HG02885 (cell line): ENCODE data around the gene ABHD16B.
"Not testable (repeated sequence)": the region's sequence is repeated elsewhere in the genome, so short reads cannot be mapped to it uniquely, and the experiment has no call there.

Source experiments
- ATAC-seq: cut with Tn5 transposase; IDR thresholded peaks from one replicate; pipeline ENCODE4 v1.9.1; 2021; ENCODE audit warnings: mild to moderate bottlenecking; ENCODE audit not compliant: unreplicated experiment, poor library complexity

Gene ABHD16B

DNA sequence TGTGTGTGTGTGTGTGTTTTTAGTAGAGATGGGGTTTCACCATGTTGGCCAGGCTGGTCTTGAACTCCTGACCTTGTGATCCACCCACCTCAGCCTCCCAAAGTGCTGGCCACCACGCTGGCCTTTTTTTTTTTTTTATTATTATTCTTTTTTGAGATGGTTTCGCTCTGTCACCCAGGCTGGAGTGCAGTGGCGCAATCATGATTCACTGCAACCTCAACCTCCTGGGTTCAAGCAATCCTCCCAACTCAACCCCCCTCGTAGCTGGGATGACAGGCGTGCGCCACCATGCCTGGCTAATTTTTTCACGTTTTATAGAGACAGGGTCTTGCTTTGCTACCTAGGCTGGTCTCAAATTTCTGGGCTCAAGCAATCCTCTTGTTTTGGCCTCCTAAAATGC is 12.9 kb downstream of the ABHD16B start:
- ATAC-seq = not testable (repeated sequence)

DNA sequence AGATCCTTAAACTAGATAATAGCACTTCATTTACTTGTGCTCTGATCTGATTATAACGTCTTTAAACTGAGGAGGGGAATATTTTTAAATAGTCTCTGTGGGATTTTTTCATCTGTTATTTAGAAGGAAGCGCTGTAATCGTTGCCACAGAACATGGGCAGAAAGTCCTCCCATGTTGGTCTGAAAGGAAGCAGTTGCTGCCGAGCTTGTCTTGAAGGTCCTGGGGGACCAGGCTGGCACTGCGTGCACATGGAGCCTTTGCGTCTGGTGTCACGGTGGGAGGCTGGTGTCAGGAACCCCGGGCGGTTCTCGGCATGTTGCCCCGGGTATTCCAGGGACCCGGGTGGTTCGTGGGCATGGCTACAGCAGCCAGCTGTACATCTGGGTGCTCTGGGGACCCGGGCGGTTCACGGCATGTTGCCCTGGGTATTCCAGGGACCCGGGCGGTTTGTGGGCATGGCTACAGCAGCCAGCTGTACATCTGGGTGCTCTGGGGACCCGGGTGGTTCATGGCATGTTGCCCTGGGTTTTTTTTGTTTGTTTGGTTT is 15.3 kb downstream of the ABHD16B start:
- ATAC-seq = no peak

DNA sequence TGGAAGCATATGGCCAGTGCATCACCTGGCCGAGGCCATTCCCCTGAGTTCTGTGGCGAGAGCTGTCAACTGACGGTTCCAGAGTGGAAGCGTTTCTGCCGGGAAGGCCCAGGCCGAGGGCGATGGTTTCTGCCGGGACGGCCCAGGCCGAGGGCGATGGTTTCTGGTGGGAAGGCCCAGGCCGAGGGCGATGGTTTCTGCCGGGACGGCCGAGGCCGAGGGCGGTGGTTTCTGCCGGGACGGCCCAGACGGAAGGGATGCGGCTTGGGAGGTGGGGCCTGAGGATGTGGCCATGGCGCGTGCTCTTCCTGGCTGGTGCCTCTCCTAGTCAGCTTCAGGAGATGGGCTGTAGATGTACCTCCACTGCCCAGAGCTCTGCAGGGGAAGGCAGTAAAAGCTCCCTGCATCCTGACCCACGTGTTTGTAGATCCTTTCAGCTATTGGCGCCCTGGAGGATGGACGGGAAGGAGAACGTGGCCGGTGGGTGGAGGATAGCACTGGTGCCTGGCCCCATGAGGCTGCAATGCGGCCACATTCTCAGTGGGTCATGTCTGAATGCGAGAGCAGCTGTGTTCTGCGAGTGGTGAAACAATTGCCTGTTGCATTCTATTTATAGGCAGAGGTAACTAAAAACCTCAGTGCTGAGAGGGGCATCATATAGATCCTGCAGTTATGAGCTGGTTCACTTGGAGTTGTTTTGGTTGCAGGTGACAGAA is 16.6 kb downstream of the ABHD16B start:
- ATAC-seq = no peak

DNA sequence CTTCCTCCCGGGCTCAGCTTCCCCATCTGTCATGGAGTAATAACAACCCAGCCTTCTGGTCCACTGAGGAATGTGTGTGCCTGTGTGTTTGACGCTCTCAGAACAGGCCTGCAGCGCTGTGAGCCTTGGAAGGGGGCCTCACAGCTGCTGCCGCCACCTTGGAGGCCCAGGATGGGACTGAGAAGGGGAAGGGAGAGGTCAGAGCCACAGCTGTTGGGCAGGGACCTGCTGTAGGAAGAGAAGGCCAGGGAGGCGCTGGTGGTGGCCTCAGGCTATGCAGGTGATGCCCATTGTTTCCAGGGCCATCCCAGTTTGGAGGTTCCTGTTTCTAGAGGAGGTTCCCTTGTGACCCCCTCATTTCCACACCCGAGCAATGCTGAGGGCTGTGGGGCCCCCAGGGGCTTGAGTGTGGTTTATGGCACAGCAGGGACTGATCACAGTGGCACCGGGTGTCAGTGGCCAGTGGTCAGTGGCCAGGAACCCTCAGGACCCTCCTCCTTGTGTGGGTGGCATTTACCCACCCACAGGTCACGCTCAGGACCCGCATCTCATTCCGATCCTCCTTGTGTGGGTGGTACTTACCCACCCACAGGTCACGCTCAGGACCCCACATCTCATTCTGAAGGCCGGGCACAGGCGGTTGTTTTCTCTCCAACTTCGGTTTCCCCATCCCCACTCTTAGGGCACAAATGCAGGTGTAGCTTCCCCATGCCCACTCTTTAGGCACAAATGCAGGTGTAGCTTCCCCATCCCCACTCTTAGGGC is 17.8 kb downstream of the ABHD16B start:
- no peak for ATAC-seq

DNA sequence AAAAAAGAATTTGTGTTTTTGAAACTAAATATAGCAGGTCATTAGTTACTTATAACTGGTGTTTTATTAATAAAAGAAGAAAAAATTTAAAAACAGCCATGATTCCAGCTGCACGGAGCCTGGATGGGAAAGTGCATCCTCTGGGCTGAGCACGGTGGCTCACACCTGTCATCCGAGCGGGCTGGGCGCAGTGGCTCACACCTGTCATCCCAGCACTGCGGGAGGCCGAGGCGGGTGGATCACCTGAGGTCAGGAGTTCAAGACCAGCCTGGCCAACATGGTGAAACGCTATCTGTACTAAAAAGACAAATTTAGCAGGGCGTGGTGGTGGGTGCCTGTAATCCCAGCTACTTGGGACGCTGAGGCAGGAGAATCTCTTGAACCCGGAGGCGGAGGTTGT is 19.6 kb downstream of the ABHD16B start:
- not testable (repeated sequence) for ATAC-seq

DNA sequence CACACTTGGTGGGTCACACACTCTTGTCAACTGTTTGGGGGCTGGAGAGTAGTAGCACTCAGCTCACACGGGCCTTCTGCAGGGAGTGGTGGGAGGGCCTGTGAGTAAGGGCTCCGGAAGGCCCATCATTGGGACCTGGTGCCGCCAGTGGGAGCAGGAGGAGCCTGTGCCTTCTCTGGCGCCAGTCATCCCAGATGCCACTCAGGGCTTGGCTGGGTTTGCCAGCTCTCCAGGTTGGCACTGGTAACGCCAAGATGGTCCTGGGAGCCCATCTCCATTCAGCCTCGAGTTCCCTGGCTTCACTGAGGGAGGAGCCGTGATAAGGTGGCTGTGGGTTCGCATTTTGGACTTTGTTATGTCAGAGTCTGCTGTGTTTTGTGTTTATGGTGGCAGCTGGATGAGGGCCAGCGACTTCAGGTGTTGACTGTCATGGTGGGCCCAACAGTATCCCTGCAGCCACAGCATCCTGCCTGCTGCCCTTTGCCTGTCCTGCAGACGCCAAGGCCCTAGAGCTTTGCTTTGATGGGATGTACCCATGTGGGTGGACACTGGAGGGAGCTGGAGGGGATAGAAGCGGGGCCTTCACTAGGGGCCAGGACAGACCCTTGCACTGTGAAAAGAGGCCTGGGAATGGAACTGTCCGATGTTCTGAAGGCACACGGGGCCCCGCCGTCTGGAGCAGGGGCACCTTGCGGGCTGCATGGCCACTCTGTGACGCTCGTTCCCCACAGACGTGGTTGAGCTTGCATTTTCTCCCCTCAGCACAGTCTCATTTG is 20.3 kb downstream of the ABHD16B start:
- ATAC-seq = no peak

DNA sequence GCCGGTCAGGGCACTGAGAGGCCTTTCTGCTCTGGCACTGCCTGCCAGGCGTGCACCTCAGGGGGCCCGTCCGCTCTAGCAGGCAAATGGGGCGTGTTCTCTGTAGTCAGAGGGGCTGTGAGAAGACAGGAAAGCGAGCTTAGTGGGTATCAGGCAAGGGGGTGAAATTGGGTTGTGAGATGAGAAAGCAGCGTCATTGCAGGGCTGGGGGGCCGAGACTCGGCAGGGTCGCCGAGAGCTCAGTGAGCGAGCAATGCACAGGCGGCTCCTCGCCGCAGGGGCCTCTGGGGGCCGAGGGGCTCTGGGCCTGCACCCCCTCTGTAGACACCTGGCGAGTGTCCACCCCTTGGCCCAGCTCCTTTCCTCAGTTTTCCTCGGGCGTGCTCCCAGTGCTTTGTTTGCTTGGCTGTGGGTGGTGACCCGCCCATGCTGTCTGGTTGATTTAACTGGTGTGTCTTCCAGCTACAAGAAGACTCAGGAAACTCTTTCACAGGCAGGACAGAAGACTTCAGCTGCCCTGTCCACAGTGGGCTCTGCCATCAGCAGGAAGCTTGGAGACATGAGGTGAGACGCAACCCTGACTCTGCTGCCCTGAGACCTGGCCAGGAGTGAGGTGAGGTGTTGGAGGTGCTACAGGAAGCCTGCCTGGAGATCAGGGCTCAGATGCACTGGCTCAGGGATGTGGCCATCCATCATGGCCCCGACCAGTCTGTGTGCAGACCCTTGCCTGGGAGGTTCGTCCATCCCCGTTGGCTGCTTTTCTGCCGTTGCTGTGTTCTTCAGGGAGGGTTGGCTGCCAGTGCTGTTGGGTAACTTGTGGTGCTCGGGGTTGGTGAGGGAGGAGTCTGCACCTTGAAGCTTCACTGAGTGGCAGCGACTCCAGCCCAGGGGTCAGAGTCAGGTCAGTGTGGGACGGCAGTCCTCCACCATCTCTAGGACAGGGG is 21.2 kb downstream of the ABHD16B start:
- no peak for ATAC-seq

DNA sequence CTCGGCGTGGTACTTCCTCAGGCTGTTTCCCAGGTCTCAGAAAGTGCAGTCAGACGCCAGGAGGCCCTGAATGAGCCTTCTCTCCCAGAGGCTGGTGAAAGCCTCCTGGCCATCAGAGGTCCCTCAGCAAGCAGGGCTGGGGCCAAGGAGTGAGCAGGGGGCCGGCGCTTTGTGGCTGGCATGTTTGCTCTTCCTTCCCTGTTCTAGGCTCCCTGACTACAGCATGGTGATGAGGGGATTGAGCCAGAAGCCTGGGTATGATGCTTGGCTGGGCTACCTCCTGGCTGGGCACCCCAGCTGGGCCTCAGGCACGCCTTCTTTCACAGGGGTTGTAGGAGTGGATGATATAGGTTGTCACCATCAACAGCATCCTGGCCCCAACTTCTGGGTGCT is 21.9 kb downstream of the ABHD16B start:
- ATAC-seq = no peak

DNA sequence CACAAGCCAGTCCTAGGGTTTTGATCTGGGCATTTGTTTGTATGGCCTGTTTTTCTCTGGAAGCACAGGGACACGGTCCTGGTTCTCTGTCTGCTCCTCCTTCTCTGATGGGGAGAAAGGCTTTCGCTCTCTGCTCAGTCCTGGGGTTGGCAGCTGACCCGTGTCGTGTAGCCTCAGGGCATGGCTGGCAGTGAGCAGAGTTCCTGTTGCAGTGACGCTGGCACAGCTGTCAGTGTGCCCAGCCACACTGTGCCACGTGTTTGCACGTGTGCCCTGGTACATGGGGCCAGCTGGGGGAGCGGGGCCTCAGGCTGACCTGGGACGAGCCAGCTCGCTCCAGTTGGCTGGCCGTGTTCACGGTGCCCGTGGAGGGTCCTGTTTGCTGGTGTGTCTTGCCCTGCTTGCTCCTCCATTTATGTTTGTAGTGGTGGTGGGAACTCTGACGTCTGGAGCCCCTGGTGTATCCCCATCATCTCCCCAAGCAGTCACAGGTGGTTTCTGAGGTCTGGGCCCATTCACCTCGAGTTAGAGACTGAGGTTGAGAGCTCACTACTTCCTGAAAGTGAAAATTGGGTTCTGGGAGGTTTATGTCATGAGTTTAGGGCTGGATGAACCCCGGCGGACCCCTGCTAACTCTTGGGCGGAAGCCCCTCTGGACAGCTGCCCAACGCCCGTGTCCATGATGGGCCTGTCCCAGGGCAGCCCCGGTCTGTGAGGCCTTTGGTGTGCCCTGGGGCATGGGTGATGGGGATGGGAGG is 23.4 kb downstream of the ABHD16B start:
- ATAC-seq = no peak

DNA sequence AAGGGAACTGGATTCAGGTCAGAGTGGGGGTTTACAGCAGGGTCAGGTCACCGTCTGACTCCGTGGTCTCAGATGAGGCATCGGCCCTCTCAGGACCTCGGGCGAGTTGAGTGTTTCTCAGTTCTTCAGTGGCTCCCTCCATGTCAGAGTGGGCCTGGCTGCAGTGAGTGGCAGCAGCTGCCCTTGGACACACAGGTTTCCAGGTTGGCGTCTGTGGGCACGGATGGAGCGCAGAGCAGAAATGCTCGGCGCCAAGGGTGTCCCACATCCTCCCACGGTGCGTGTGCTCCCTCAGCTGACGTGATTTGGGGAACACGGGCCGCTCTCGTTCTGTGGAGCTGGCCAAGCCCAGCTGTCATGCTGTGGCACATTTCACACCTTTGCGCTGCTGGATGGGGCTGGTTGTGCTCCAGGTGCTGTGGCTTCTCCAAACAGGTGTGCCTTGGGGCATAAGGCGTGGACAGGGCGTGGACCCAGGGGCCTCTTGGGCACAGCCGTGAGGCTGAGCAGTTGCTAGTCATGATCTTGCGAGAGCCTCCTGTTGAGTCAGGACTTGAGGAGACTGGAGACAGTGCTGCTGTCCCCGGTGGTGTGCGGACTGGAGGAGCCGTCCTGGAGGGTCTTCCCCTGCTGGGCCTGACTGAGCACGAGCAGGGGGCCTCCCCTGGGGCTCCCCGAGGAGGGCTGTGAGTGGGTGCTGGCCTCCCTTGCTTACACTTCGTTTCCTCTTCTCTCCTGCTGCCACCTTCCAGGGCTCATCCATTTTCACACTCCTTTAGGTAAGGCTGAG is 24.2 kb downstream of the ABHD16B start:
- no peak for ATAC-seq

DNA sequence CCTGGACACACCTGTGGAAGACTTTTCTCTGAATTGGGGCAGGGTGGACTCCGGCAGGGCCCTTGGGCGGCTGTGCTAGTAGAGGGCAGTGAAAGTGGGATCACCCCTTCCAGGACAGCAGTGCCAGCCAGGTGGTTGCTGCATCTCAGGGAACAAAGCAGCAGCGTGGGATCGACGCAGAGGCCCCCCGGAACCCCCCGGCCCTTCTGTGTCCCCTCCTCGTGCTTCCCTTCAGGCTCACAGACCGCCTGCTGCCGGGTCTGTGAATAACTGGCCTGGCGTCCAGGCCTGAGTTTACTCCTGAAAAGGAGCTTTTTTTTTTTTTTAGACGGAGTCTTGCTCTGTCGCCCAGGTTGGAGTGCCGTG is 24.7 kb downstream of the ABHD16B start:
- no peak for ATAC-seq

DNA sequence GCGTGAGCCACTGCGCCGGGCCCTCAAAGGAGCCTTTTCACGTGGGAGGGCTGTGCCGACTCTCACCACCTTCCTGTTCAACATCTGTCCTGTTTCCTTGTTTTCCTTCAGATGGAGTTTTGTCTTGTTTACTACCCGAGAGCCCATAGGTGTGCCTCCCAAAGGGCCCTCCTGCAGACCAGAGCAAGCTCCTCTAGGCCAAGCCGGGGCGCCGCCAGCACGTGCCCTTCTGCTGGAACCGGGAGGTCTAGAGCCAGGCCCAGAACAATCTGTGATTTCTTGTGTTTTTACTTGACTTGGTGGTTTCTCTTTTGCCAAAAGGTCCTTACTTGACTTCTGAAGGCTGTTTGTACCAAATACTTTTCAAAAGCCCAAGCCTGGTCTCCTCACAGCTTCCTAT is 25.6 kb downstream of the ABHD16B start:
- ATAC-seq = no peak

DNA sequence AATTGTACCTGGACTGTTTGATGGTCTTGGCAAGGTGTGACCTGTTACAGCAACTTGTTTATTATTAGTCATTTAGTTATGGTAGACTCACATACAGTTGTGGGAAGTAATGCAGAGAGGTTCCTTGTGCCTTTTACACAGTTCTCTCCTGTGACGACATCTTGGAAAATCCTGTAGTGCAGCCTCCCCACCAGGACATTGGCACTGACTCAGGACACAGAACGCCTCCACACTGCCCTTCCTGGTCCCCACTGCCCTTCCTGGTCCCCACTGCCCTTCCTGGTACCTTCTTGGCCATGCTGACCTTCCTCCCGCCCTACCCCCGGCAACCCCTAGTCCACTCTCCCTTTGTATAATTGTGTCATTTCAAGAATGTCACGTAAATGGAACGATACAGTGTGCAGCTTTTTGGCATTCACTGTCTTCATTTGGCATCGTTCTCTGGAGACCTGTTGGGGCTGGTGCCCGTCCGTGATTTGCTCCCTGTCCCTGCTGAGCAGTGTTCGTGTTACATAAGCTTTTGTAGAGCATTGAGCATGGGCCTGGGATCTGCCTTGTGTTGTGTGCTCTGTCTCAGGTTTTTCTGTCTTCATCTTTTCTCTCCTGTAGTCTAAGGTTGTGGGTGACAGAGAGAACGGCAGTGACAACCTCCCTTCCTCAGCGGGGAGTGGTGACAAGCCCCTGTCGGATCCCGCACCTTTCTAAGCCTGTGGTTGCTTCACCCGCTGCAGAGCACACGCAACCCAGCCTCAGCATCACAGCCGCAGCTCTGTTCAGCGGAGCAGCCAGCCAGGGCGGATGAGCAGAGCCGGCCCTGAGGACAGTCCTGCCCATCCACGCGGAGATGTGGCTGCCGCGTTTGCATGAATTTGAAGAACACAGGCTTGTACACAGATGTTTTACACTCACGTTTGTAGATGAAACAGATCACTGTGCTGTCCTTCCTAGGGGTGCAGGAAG is 28.2 kb downstream of the ABHD16B start:
- no peak for ATAC-seq

DNA sequence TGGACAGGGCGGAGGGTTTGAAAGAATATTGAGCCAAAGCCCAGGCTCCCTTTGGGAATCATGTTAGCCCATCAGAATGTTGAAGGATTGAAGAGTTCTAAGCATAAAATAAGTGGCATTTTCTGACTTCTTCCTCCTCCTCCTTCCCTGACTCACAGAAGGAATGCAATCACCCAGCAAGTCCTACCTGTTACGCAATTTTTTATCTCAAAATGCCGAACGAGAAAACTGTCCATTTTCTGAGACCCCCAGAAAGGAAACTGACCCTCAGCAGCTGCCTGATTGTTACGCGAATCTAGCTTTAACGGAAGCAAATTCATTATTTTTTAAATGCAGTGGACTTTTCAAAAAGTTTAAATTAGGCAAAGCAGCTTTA is 28.9 kb downstream of the ABHD16B start:
- ATAC-seq = no peak

DNA sequence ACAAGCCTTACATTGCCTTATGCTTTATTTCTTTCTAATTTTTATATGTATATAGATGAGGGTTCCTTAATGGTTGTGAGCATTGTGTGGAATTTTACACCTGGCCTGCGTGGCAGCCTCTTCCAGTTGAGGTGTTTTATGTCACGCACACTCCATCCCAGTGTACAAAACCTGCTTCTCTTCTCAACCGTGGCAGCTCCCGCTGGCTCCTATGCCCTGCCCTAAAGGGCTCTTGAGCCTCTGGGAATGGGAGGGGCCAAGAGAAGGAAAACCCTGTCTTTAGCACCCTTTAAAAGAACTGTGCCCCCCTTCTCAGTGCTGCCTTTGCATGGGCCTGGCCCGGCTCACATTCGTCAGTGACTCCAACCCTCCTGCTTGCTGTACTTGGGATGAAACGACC is 29.3 kb downstream of the ABHD16B start:
- no peak for ATAC-seq

DNA sequence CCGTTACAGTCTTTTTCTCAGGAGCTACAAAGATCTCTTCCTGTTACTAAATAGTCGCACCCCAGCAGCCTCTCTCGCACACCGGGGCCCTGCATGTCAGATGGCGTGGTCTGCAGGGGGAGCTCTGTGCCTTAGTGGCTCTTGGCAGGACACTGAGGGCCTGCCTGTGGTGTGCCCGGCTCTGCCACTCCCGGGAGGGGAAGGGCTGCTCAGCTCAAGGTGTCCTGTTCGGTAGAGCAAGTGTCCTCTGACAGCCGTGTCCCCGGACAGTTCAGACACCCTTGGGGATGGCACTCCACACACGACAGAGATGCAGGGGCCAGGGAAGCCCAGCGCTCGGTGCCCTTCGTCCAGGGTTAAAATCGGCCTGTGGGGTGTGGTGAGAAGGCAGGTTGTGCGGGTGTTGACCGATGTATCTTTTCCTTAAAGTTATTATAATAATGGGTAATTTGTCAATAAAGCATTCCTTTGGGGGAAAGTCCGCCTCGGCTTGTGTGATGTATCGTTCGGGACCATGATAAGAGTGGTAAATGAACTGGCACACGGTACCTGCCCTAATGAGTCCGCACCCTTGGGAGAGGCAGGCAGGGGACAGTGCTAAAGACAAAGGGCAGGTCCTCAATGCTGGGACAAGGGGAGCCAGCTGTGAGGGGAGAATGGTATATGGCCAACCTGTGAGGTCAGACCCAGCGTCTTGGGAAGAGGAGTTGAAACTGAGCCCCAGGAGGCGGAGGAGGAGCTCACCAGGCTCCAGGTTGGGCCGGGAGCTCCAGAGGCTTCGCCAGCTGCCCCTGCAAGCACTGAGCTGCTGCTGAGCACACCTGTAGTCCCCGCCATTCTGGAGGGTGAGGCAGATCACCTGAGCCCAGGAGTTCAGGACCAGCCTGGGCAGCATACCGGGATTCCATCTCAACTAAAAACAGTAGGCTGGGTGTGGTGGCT is 30.0 kb downstream of the ABHD16B start:
- ATAC-seq = no peak
